Activated T-cell treated with anti-CD3 and anti-CD28 coated beads for 24 hours (primary cell): Measurements from ENCODE around the gene GPR78.

Experiments
- DNase-seq: peaks from one replicate; pipeline ENCODE4 v3.0.0-alpha.2; 2020; ENCODE audit warnings: low read depth

The GPR78 gene

DNA sequence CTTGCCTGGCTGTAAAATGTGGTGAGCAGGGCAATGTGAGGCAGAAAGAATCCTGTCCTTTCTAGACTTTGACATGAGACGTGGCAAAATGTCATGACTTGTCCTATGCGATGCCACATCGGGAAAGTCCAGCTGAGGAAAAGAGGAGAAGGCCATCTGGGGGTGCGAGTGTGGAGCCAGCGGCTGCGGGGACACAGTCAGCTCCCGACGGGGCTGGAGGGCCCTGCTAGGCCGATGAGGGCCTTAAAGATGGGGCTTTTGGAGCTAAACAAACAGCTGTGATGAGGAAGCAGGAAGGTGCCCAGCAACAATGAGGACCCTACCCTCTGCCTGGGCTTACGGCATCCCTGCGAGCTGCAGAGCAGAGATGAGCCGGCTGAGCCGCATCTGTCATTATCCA lies 20.1 kb downstream of the GPR78 start:
- DNase-seq: no peak

- no peak for DNase-seq
Observed at GRCh38 chr4:8600686-8601085, 20.5 kb downstream of the GPR78 start.

- no peak for DNase-seq
Observed at GRCh38 chr4:8601086-8601485, 20.9 kb downstream of the GPR78 start.

GRCh38 chr4:8601556-8601955 lies 21.4 kb downstream of the GPR78 start:
- no peak for DNase-seq

GRCh38 chr4:8602686-8603430 lies 22.7 kb downstream of the GPR78 start:
- DNase-seq: no peak

GRCh38 chr4:8603931-8604330 lies 23.7 kb downstream of the GPR78 start:
- no peak for DNase-seq

- no peak for DNase-seq
Observed at GRCh38 chr4:8605289-8605688, 25.1 kb downstream of the GPR78 start.

GRCh38 chr4:8606476-8606875 lies 26.3 kb downstream of the GPR78 start:
- DNase-seq: no peak

- no peak for DNase-seq
Observed at GRCh38 chr4:8606966-8607365, 26.8 kb downstream of the GPR78 start.

DNA sequence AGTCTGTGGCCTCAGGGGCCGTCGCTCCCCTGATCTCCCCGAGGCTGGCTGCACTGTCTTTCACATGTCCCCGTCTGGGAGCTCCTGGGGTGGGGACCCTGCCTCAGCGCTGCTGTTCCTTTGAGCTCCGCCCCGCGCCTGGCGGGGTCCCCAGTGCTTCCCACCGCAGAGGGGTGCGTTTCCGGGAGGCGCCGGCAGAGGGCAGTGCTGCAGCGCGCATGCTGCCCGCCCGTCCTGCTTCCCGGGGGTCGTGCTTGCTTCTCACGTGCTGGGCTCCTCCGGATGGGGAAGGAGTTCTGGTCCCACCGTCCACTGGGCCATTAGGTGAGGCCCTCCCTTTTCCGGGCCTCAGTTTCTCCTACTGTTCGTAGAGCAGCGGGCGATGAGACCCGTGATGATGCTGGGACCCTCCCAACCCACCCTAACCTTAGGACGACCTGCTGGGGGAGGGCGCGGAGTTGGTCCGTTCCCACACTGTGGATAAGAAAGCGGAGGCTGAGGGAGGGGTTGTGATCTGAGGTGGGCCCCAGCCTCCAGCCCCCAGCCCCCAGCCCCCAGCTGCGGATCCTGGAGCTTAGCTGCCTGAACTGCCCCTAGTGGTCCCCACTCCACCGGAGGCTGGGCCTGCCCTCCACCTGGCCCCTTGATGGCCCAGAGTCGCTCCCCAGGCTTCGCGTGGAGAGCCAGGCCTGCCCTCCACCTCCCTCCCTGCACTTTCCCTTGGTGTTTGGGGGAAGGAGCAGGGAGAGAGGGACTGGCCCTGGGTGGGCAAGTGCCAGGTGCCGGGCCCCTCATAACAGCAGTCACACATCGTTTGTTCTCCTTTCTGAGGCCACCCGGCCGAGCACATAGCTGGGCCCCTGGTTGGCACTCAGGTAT lies 27.6 kb downstream of the GPR78 start:
- peak; percentile 11 for DNase-seq

DNA sequence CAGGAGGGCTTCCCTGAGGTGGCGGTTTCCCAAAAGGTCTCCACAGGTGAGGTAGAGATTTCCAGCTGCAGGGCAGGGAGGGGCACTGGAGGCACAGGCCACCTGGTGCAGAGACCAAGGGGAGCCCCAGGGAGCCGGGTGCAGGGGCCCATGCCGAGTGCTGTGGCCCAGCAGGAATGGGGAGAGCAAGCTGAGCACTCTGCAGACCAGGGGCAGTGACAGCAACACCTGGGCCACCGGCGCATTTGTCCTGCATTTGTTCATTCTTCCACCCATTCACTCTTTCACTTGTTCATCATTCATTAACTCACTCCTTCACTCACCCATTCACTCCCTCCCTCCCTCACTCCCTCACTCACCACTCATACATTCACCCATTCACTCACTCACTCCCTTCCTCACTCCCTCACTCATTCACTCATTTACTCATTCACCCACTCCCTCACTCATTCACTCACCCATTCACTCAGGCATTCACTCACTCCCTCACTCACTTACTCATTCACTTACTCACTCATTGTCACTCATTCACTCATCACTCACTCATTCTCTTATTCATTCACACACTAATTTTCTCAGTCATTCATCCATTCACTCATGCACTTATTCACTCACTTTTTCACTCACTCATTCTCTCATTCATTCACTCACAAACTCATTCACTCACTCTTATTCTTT lies 28.7 kb downstream of the GPR78 start:
- no peak for DNase-seq

- no peak for DNase-seq
Observed at GRCh38 chr4:8609406-8609805, 29.2 kb downstream of the GPR78 start.

GRCh38 chr4:8609824-8610350 lies 29.7 kb downstream of the GPR78 start:
- no peak for DNase-seq

DNA sequence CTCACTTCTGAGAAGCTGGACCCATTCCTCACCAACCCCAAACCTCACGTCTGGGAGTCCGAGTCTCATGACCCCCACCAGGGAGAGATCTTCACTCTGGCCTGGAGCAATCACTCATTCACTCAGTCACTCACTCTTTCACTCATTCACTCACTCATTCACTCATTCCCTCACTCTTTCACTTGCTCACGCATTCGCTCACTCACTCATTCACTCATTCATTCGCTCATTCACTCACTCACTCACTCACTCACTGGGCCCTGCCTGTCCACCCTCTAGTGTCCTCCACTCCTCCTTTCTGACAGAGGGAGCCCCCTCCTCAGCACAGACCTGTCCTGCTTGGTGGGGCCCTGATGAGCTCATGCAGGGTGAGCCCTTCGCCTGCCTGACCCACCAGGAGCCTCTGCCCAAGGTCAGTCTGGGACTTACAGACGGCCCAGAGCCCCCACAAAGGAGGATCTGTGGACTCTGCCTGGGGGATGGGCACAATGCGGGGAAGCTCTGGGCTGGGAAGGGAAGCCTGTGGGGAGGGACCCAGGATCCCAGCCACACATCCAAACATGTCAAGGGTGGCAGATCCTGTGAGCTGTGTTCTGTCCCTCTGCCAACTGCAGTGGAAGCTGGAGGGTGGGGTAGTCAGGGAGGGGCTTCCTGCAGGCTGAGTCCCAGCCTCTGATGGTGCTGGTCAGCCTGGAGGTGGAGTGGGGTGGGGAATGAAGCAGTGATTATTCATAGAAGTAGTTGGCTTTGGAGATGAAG lies 30.8 kb downstream of the GPR78 start:
- DNase-seq: no peak

GRCh38 chr4:8612646-8613045 lies 32.5 kb downstream of the GPR78 start:
- DNase-seq: no peak

DNA sequence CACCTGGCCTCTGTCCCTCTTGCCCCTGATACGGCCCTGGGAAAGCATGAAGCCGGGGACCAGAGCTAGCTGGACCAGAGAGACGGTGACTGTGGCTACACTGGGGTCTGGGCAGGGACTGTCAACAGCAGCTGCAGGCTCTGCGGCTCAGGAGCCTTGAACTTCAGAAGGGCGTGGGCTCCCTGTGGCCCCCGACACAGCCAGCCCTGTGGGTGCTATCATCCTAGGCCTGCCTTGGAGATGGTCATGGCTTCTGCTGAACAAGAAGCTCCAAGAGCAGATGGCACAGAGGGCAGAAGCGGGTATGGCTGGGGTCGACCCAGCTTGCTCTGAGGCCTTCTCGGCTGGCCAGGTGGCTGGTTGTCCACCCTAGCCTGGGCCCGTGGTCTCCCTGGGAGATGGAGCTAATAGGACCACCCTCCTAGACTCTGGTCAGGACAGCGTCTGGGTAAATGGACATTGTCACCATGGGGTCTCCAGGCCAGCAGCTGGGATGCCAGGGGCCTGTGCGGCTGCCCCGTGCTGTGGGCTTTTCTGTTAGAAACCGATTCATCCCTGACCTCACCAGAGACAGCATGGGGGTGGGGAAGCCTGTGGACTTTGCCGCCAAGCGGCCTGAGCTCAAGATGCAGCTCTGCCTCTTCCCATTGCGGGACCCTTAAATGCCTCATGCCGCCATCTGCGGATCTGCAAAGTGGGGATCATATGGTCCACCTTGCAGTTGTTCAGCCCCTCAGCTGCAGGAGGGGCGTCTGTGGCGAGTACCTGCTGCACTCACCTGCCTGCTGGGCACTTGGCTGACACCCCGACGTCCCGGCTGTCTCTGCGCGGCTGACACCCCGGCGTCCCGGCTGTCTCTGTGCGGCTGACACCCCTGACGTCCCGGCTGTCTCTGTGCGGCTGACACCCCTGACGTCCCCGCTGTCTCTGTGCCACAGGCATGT lies 33.5 kb downstream of the GPR78 start:
- DNase-seq: no peak

- DNase-seq: no peak
Observed at GRCh38 chr4:8614365-8615193, 34.4 kb downstream of the GPR78 start.

DNA sequence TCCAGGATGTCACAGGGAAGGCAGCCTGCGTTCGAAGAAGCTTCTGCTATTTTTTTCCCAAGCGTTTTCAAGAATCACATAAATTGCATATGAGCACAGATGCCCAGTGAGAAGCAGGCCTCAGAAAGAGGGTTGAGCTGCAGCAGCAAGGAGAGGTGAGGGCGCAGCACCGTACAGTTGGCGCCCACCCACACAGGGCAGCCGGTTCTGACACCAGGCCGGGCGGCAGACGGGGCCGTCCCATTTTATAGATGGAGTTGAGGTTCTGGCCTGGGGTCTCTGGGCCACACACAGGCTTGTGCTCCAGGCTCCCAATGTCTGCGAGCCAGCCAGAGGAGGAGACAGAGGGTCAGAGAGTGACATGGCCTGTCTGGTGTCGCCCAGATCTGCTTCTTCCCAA lies 35.2 kb downstream of the GPR78 start:
- no peak for DNase-seq

DNA sequence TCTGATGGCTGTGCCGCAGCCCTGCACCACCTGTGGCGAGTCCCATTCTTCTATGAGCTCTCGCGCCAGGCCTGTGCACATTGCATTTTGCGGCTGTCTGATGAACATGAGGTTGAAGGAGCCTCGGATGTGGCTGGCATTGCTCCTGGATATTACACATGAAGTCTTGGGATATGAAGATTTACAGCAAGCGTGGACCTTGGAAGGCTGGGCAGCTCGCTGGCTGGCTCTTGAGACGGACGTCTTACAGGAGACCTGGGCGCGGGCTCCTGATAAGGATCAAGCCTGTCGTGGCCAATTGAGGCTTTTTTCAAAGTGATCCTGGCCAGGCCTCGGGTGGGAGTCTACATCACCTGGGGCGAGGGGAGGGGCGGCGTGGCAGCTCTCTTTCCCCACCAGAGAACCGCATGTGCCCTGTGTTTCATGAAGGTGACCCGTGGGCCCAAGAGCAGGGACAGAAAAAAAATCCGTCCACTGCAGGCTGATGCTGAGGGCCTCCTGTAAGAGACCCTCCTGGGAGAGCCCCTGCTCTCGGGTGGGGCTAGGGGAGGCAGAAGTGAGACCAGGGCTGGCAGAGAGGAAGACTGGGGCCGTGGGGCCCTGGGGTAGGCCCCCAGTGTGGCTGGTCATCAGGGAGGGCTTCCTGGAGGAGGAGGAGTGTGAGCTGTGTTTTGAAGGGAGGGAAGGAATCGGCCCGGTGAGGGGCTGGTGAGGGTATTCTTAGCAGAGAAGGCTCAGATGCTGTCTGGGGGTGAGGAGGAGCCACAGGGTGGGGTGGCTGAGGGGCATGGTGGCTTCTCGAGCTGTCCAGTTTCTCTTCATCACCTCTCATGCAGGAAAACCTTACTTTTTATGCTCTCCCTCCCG lies 36.0 kb downstream of the GPR78 start:
- no peak for DNase-seq
